Measurements from ENCODE around the gene CDH4. TPM values are rescaled to one million over a fixed set of nuclear protein-coding genes. Genes with fewer than 3 reads are reported as not detected.

The CDH4 gene
- total RNA-seq, 6 experiments from 2014 or later, result 5.8 to 12.8 (median 10.9) TPM

GRCh38 chr20:61931476-61932198, 679.6 kb downstream of the CDH4 start:
- TF ChIP-seq, protein P1, sequence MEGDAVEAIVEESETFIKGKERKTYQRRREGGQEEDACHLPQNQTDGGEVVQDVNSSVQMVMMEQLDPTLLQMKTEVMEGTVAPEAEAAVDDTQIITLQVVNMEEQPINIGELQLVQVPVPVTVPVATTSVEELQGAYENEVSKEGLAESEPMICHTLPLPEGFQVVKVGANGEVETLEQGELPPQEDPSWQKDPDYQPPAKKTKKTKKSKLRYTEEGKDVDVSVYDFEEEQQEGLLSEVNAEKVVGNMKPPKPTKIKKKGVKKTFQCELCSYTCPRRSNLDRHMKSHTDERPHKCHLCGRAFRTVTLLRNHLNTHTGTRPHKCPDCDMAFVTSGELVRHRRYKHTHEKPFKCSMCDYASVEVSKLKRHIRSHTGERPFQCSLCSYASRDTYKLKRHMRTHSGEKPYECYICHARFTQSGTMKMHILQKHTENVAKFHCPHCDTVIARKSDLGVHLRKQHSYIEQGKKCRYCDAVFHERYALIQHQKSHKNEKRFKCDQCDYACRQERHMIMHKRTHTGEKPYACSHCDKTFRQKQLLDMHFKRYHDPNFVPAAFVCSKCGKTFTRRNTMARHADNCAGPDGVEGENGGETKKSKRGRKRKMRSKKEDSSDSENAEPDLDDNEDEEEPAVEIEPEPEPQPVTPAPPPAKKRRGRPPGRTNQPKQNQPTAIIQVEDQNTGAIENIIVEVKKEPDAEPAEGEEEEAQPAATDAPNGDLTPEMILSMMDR (IDR thresholded peaks at IDR 0.05), result no peak
- Mint-ChIP-seq H3K4me1 (ENCODE audit: low read depth) (no peaks in the 10 kb centered on the region), H3K9me3 (peaks cover 27% of the 10 kb centered on the region), H3K36me3 (ENCODE audit: low read depth) (peaks cover 19% of the 10 kb centered on the region; the same call in 1 of the 2 replicates), H3K4me3 (no peak overlapping the region), H3K27ac (no peak overlapping the region), H3K27me3 (ENCODE audit: insufficient read depth) (peaks cover 2% of the 10 kb centered on the region; the same call in 1 of the 2 replicates)
- no peak for DNase-seq

DNA sequence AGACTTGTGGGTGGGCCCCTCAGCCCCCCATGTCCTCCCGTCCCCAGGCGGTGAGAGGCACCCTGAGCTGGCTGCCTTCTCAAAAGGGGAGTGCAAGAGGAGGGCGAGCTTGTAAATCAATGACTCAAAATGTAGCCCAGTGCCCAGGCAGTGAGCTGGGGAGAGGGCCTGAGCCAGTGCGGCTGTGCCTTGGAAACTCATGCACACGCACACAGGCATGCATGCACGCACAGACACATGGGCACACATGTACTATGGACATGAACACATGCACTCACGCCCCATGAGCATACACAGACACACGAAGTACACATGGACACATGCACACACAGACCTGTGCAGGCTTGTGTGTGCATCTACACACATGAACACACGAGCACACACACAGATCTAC, 680.1 kb downstream of the CDH4 start:
- peaks cover 24% of the 10 kb centered on the region for H3K9me3 Mint-ChIP-seq
- H3K4me1 Mint-ChIP-seq (ENCODE audit: low read depth), result no peaks in the 10 kb centered on the region
- no peak overlapping the region for H3K27ac Mint-ChIP-seq
- TF ChIP-seq, protein P1 (IDR thresholded peaks at IDR 0.05), result no peak
- H3K4me3 Mint-ChIP-seq, result no peak overlapping the region
- H3K36me3 Mint-ChIP-seq (ENCODE audit: low read depth), result peaks cover 19% of the 10 kb centered on the region; the same call in 1 of the 2 replicates
- H3K27me3 Mint-ChIP-seq (ENCODE audit: insufficient read depth), result peaks cover 2% of the 10 kb centered on the region; the same call in 1 of the 2 replicates
- DNase-seq, result no peak

DNA sequence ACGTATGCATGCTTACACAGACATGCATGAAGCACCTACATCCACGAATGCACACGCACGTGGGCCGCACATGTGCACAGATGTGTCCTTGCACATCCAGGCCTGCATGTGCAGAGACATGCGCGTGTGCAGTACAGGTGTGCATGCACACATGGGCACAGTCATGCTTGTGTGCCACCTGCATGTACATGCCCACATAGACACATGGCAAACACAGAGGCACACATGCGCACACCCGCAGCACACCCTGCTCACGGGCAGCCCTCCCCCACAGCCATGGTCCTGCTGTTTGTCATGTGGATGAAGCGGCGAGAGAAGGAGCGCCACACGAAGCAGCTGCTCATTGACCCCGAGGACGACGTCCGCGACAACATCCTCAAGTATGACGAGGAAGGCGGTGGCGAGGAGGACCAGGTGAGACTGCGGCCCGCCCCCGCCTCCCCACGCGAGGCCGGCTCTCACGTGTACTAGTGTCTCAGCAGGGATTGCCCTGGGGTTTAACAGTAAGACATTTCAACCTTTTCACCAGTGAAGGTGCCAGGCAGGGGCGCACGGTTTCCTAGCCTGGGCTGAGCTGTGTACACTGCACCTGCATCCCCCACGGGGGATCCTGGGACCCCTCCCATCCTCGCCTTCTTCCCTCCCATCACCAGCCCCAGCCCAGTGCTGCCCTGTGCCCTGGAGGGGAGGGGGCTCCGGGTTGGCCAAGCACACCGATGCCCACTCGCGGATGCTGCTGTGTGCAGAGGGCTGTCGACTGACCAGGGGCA, 680.8 kb downstream of the CDH4 start:
- DNase-seq, result no peak
- H3K9me3 Mint-ChIP-seq, result peaks cover 21% of the 10 kb centered on the region
- no peaks in the 10 kb centered on the region for H3K4me1 Mint-ChIP-seq (ENCODE audit: low read depth)
- H3K4me3 Mint-ChIP-seq, result no peak overlapping the region
- TF ChIP-seq, protein P1 (IDR thresholded peaks at IDR 0.05), result no peak
- peaks cover 19% of the 10 kb centered on the region; the same call in 1 of the 2 replicates for H3K36me3 Mint-ChIP-seq (ENCODE audit: low read depth)
- no peak overlapping the region for H3K27ac Mint-ChIP-seq
- no peaks in the 10 kb centered on the region; the same call in 1 of the 2 replicates for H3K27me3 Mint-ChIP-seq (ENCODE audit: insufficient read depth)

DNA sequence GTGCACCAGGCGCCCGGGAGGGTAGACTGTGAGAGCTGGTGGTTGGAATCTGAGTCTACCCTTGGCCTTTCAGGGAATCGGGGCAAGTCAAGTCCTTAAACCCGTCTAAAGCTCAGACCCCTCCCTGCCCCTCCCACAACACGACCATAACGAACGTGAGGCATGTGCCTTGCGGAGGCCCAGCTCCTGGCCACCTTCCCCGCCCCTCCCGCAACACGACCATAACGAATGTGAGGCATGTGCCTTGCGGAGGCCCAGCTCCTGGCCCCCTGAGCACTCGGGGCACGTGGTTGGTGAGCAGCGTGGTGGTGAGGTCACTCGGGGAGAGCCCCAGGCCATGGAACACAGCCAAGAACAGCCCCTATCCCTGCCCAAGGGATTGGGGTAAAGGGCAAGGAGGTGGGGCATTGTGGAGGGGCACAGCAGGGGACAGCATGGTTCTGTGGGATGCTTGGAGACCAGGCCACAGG, 681.5 kb downstream of the CDH4 start:
- H3K27ac Mint-ChIP-seq, result no peak overlapping the region

More for the DNA sequence above, 681.5 kb downstream of the CDH4 start:
- no peak for DNase-seq
- peaks cover 16% of the 10 kb centered on the region; the same call in 1 of the 2 replicates for H3K36me3 Mint-ChIP-seq (ENCODE audit: low read depth)
- H3K4me1 Mint-ChIP-seq (ENCODE audit: low read depth), result no peaks in the 10 kb centered on the region
- peaks cover 15% of the 10 kb centered on the region for H3K9me3 Mint-ChIP-seq
- TF ChIP-seq, protein P1 (IDR thresholded peaks at IDR 0.05), result no peak
- no peaks in the 10 kb centered on the region; the same call in 1 of the 2 replicates for H3K27me3 Mint-ChIP-seq (ENCODE audit: insufficient read depth)
- no peak overlapping the region for H3K4me3 Mint-ChIP-seq
